NT2/D1 (cell line): ENCODE data around the gene LACTB.

Source experiments
- YY1 ChIP-seq: IDR thresholded peaks from 2 replicates; pipeline ENCODE4 v1.6.1; 2011; ENCODE audit not compliant: insufficient read length, insufficient read depth
- ZNF274 ChIP-seq: IDR thresholded peaks from 2 replicates; pipeline ENCODE4 v1.6.1; 2011; ENCODE audit warnings: mild to moderate bottlenecking, low read depth, low read length

GRCh38 chr15:63146684-63147083 is 25.0 kb downstream of the LACTB start:
- TF ChIP-seq YY1, result no peak
- TF ChIP-seq ZNF274, result no peak
